ENCODE results near the gene ZDHHC18. TPM values are rescaled to one million over a fixed set of nuclear protein-coding genes. Genes with fewer than 3 reads are reported as not detected.

The ZDHHC18 gene
- total RNA-seq, 1 experiment from 2014 or later = 33.1 TPM

- Mint-ChIP-seq H3K4me3 (no peak overlapping the region), H3K27me3 (ENCODE audit: low read depth) (no peaks in the 10 kb centered on the region; the same call in 1 of the 2 replicates), H3K4me1 (peaks cover 30 to 36% of the 10 kb centered on the region in 2 experiments), H3K27ac (no peak overlapping the region), H3K9me3 (no peaks in the 10 kb centered on the region), H3K36me3 (ENCODE audit: insufficient read depth in 1 of 3, low read depth in 3 of 3) (peaks cover 3 to 13% (median 11%) of the 10 kb centered on the region in 3 experiments; a peak in 6 of 7 replicates)
- WGBS (ENCODE audit: extremely low coverage, insufficient read length, low lambda C conversion rate) = no CpG with 5 or more reads among the region's 3 CpGs
- H4K91ac ChIP-seq (ENCODE audit: insufficient read length, low read depth, low read length) = no peak overlapping the region
- H3T11ph ChIP-seq (ENCODE audit: low read length) = no peak overlapping the region
- H3K56ac ChIP-seq (ENCODE audit: insufficient read length, low read depth, low read length) = no peak overlapping the region
- no peak overlapping the region for H3K18ac ChIP-seq (ENCODE audit: insufficient read length, low read depth, low read length)
- H3K79me1 ChIP-seq (ENCODE audit: insufficient read depth, low read depth, low read length, poor library complexity, severe bottlenecking) = no peaks in the 10 kb centered on the region
- no peak overlapping the region for H2AFZ ChIP-seq (ENCODE audit: low read length)
- H2BK20ac ChIP-seq (ENCODE audit: low read depth, low read length, poor library complexity, severe bottlenecking) = no peak overlapping the region
- H3K23ac ChIP-seq (ENCODE audit: insufficient read length, low read depth, low read length) = no peak overlapping the region
- H4K8ac ChIP-seq (replicated peaks; ENCODE audit: insufficient read length, low read depth, low read length) = no peak overlapping the region
- no peak overlapping the region for H2BK12ac ChIP-seq (ENCODE audit: insufficient read length, low read depth, low read length)
- H3K4me1 ChIP-seq (ENCODE audit: insufficient read depth, low read length) = peaks cover 3% of the 10 kb centered on the region; the same call in 1 of the 2 replicates
- H3K27ac ChIP-seq (ENCODE audit: insufficient read length, low read depth, low read length) = no peak overlapping the region
- no peak overlapping the region for H3K4ac ChIP-seq (ENCODE audit: low read depth, low read length)
- H4K20me1 ChIP-seq (ENCODE audit: control insufficient read depth, insufficient read depth, insufficient read length) = no peaks in the 10 kb centered on the region
- H3K27me3 ChIP-seq (ENCODE audit: insufficient read depth, low read length) = no peaks in the 10 kb centered on the region
- no peak for TF ChIP-seq CTCF (conservative IDR thresholded peaks at IDR 0.05)
- no peak overlapping the region for H2BK5ac ChIP-seq (ENCODE audit: insufficient read length, low read length)
- H3K14ac ChIP-seq (ENCODE audit: insufficient read depth, low read length) = no peak overlapping the region
- no peak overlapping the region for H2BK15ac ChIP-seq (ENCODE audit: low read depth, low read length)
- H2BK120ac ChIP-seq (ENCODE audit: low read depth, low read length, poor library complexity, severe bottlenecking) = no peak overlapping the region
- DNase-seq = no peak
- H3K9me3 ChIP-seq (ENCODE audit: control insufficient read depth, low read depth, low read length) = no peaks in the 10 kb centered on the region
- H3K79me2 ChIP-seq (ENCODE audit: insufficient read depth, low read length) = no peaks in the 10 kb centered on the region; the same call in 1 of the 2 replicates
- H3K23me2 ChIP-seq (ENCODE audit: insufficient read length, low read depth, low read length, poor library complexity, severe bottlenecking) = peaks cover 10% of the 10 kb centered on the region
- no peak overlapping the region for H2AK5ac ChIP-seq (ENCODE audit: insufficient read length, low read length)
- no peak overlapping the region for H4K5ac ChIP-seq (ENCODE audit: insufficient read length, low read depth, low read length)
- H3K9ac ChIP-seq (ENCODE audit: extremely low read depth, insufficient read length, low read length) = no peak overlapping the region
- H3K4me2 ChIP-seq (ENCODE audit: insufficient read depth, insufficient read length, low read length) = no peak overlapping the region
These were observed 36.9 kb upstream of the ZDHHC18 start for GRCh38 chr1:26789612-26789865.
